HepG2 (cell line): ENCODE results near the gene SKIC2. TPM values are rescaled to one million over a fixed set of nuclear protein-coding genes. Genes with fewer than 3 reads are reported as not detected.
A peak's percentile ranks its signal among the peaks of the same experiment; 100 is the strongest.

ENCODE experiments used
- AHDC1 ChIP-seq: sonication (generic); formaldehyde crosslinking; IDR thresholded peaks from 2 replicates; pipeline ENCODE4 v1.5.1; 2020; ENCODE audit warnings: mild to moderate bottlenecking, missing genetic modification reagents, borderline replicate concordance
- BRF2 ChIP-seq: sonication (generic); formaldehyde crosslinking; IDR thresholded peaks from 2 replicates; pipeline ENCODE4 v1.8.1; 2022; ENCODE audit warnings: mild to moderate bottlenecking, missing genetic modification reagents
- FOXC1 ChIP-seq: sonication (generic); formaldehyde crosslinking; IDR thresholded peaks from 2 replicates; pipeline ENCODE4 v1.8.0; 2022; ENCODE audit warnings: mild to moderate bottlenecking, missing genetic modification reagents, borderline replicate concordance
- HOXA3 ChIP-seq: sonication (generic); formaldehyde crosslinking; IDR thresholded peaks from 2 replicates; pipeline ENCODE4 v1.5.0; 2020; ENCODE audit warnings: missing genetic modification reagents
- HOXD1 ChIP-seq: sonication (generic); formaldehyde crosslinking; IDR thresholded peaks from 2 replicates; pipeline ENCODE4 v1.5.0; 2020; ENCODE audit warnings: missing genetic modification reagents
- JUN ChIP-seq: sonication (generic); formaldehyde crosslinking; IDR thresholded peaks from 2 replicates; pipeline ENCODE4 v1.4.0; 2020; ENCODE audit warnings: mild to moderate bottlenecking, missing genetic modification reagents
- NCOR1 ChIP-seq: fragments of 200-600 bp; sonication (generic); IDR thresholded peaks from 2 replicates; pipeline ENCODE4 v1.7.0; 2017; ENCODE audit warnings: antibody characterized with exemption, low read length, borderline replicate concordance
- NR0B2 ChIP-seq: sonication (generic); formaldehyde crosslinking; IDR thresholded peaks from 2 replicates; pipeline ENCODE4 v1.4.0; 2020; ENCODE audit warnings: mild to moderate bottlenecking, missing genetic modification reagents
- PRPF4 ChIP-seq: fragments of 200-400 bp; formaldehyde crosslinking; IDR thresholded peaks from 2 replicates; pipeline ENCODE4 v1.6.1; 2016; ENCODE audit warnings: low read length, low read depth; ENCODE audit not compliant: poor library complexity, severe bottlenecking
- SNAPC5 ChIP-seq: sonication (generic); formaldehyde crosslinking; IDR thresholded peaks from 2 replicates; pipeline ENCODE4 v1.8.1; 2023; ENCODE audit warnings: mild to moderate bottlenecking, missing genetic modification reagents, borderline replicate concordance
- SOX13 ChIP-seq, 3 experiments: fragments of 450-650 bp in 1 of 3; sonication (generic) in 1 of 3; formaldehyde crosslinking in 1 of 3; IDR thresholded peaks in 2 of 3; conservative IDR thresholded peaks in 1 of 3; 2 replicates each; pipeline versions ENCODE4 v1.5.0 to v1.6.1; 2016 to 2020; ENCODE audit warnings: antibody characterized with exemption in 1 of 3, mild to moderate bottlenecking in 1 of 3, missing compliant biosample characterization in 1 of 3, missing genetic modification reagents in 1 of 3, moderate library complexity in 1 of 3
- TGIF2 ChIP-seq: IDR thresholded peaks from 2 replicates; pipeline ENCODE4 v1.6.1; 2016; ENCODE audit warnings: control low read depth, missing compliant biosample characterization
- WIZ ChIP-seq: sonication (generic); formaldehyde crosslinking; IDR thresholded peaks from 2 replicates; pipeline ENCODE4 v1.5.1; 2020; ENCODE audit warnings: mild to moderate bottlenecking, missing genetic modification reagents
- ZNF230 ChIP-seq: sonication (generic); formaldehyde crosslinking; IDR thresholded peaks from 2 replicates; pipeline ENCODE4 v1.4.0; 2020; ENCODE audit warnings: mild to moderate bottlenecking, missing genetic modification reagents
- ZNF513 ChIP-seq: sonication (generic); formaldehyde crosslinking; conservative IDR thresholded peaks from 2 replicates; pipeline ENCODE4 v1.5.0; 2020; ENCODE audit warnings: missing genetic modification reagents
- ZNF598 ChIP-seq: sonication (generic); formaldehyde crosslinking; IDR thresholded peaks from 2 replicates; pipeline ENCODE4 v1.5.1; 2020; ENCODE audit warnings: mild to moderate bottlenecking, missing genetic modification reagents, borderline replicate concordance
- ZNF605 ChIP-seq: sonication (generic); formaldehyde crosslinking; IDR thresholded peaks from 2 replicates; pipeline ENCODE4 v1.8.0; 2022; ENCODE audit warnings: mild to moderate bottlenecking, missing genetic modification reagents
- ZSCAN25 ChIP-seq: sonication (generic); formaldehyde crosslinking; IDR thresholded peaks from 2 replicates; pipeline ENCODE4 v1.8.0; 2022; ENCODE audit warnings: mild to moderate bottlenecking, missing genetic modification reagents
- polyA plus RNA-seq, 8 experiments: library from polyadenylated mRNA; depleted of rRNA in 3 of 8; stranded (reverse) in 7 of 8; unstranded in 1 of 8; fragments of >200 nt; fragmentation: Illumina TruSeq in 4 of 8; extraction: Trizol in 4 of 8; gene quantifications; 2 replicates each; pipeline versions ENCODE4 v1.2.1 to v1.2.3, GENCODE V29; 2011 to 2016; ENCODE audit warnings: low read depth in 4 of 8, missing spikeins in 1 of 8, mixed read lengths in 1 of 8; ENCODE audit not compliant: insufficient read depth in 1 of 8
- total RNA-seq, 5 experiments: library from RNA; depleted of rRNA; stranded (reverse); fragments of >200 nt; fragmentation: Illumina TruSeq; extraction: Trizol; gene quantifications; 2 replicates each; pipeline ENCODE4 v1.2.3, GENCODE V29; 2016; ENCODE audit warnings: low read depth in 1 of 5
- TF ChIP-seq, protein P1 (sequence below): IDR thresholded peaks from 2 replicates; pipeline ENCODE4 v1.6.1; 2016
- TF ChIP-seq, protein P2 (sequence below): sonication (generic); IDR thresholded peaks from 2 replicates; pipeline ENCODE4 v1.6.1; 2016; ENCODE audit warnings: low read depth, borderline replicate concordance

The SKIC2 gene
- total and polyA plus RNA-seq, 2 of the 13 experiments (the other 11 are each of a cell fraction or from before 2014, with no cell fraction given): 67.1 to 68.4 TPM

- TF ChIP-seq ZNF605: no peak
- no peak for TF ChIP-seq ZSCAN25 (CRISPR knock-in tag)
- no peak for TF ChIP-seq HOXD1 (CRISPR knock-in tag)
- no peak for TF ChIP-seq ZNF230 (CRISPR knock-in tag)
- 0 out of 2 replicates have a peak, but pooled peaks have one; percentile 14 for TF ChIP-seq HOXA3
- no peak for TF ChIP-seq WIZ (CRISPR knock-in tag)
- TF ChIP-seq FOXC1 (CRISPR knock-in tag): 0 out of 2 replicates have a peak, but pooled peaks have one; percentile 46
- TF ChIP-seq, protein P1, sequence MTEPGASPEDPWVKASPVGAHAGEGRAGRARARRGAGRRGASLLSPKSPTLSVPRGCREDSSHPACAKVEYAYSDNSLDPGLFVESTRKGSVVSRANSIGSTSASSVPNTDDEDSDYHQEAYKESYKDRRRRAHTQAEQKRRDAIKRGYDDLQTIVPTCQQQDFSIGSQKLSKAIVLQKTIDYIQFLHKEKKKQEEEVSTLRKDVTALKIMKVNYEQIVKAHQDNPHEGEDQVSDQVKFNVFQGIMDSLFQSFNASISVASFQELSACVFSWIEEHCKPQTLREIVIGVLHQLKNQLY (CRISPR knock-in tag): no peak
- no peak for TF ChIP-seq AHDC1 (CRISPR knock-in tag)
- no peak for TF ChIP-seq NR0B2 (CRISPR knock-in tag)
- no peak for TF ChIP-seq PRPF4
- TF ChIP-seq ZNF513: no peak
- TF ChIP-seq, protein P2, sequence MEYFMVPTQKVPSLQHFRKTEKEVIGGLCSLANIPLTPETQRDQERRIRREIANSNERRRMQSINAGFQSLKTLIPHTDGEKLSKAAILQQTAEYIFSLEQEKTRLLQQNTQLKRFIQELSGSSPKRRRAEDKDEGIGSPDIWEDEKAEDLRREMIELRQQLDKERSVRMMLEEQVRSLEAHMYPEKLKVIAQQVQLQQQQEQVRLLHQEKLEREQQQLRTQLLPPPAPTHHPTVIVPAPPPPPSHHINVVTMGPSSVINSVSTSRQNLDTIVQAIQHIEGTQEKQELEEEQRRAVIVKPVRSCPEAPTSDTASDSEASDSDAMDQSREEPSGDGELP: no peak
- no peak for TF ChIP-seq NCOR1
- no peak for TF ChIP-seq TGIF2 (CRISPR knock-in tag)
- no peak for TF ChIP-seq JUN (CRISPR knock-in tag)
- no peak for TF ChIP-seq SNAPC5
- no peak for TF ChIP-seq SOX13 (IDR thresholded peaks at IDR 0.05)
- no peak for TF ChIP-seq SOX13 (CRISPR knock-in tag; conservative IDR thresholded peaks at IDR 0.05 in 1 of 2, IDR thresholded peaks at IDR 0.05 in 1 of 2)
- TF ChIP-seq ZNF598 (CRISPR knock-in tag): no peak
- TF ChIP-seq BRF2 (CRISPR knock-in tag): no peak
Observed at GRCh38 chr6:31928672-31928939, 30.4 kb upstream of the SKIC2 start (continued).
